Stimulated activated CD8-positive, alpha-beta memory T cell treated with anti-CD3 and anti-CD28 coated beads, Interleukin-15, amount 100 ng/mL, for 24 hours (primary cell): ENCODE data around the gene GPR3.
"Not testable (repeated sequence)": the region's sequence is repeated elsewhere in the genome, so short reads cannot be mapped to it uniquely, and the experiment has no call there.

Source experiments
- DNase-seq: peaks from one replicate; pipeline ENCODE4 v3.0.0-alpha.2; 2020; ENCODE audit warnings: low read depth

Gene GPR3

GRCh38 chr1:27428316-27429028, 36.0 kb downstream of the GPR3 start:
- no peak for DNase-seq

GRCh38 chr1:27429029-27429425, 36.6 kb downstream of the GPR3 start:
- DNase-seq: no peak

GRCh38 chr1:27430903-27431600, 38.6 kb downstream of the GPR3 start:
- DNase-seq: no peak

GRCh38 chr1:27431601-27431940, 39.1 kb downstream of the GPR3 start:
- no peak for DNase-seq

DNA sequence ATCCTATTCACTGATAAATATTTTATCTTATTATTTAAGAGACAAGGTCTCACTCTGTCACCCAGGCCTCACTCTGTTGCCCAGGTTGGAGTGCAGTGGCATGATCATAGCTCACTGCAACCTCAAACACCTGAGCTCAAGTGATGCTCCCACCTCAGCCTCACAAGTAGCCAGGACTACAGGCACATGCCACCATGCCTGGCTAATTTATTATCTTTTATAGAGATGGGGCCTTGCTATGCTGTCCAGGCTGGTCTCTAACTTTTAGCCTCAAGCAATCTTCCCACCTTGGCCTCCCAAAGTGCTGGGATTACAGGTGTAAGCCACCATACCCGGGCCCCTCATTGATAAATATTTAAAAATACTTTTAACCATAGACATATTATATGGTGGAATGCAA, 40.3 kb downstream of the GPR3 start:
- DNase-seq: not testable (repeated sequence)

DNA sequence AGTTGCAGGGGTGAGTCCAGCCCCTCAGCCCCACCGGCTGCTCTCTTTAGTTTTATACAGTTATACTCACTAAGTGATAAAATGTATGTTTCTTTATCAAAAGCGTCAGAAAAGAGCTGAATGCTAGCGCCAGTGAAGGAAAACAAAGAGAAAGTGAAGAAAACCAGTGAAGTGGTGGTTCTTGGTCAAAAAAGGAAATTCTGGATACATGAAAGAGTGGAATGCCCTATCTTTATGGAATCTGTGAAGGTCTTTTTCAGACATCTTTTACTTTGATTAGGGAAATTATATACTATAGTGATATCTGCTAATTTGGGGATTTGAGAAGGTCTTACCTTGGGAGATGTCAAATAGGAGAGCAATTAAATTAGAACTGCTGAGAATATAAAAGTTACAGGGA, 41.3 kb downstream of the GPR3 start:
- DNase-seq: no peak

GRCh38 chr1:27435566-27436203, 43.3 kb downstream of the GPR3 start:
- DNase-seq: no peak

GRCh38 chr1:27436204-27437159, 44.1 kb downstream of the GPR3 start:
- DNase-seq: no peak

DNA sequence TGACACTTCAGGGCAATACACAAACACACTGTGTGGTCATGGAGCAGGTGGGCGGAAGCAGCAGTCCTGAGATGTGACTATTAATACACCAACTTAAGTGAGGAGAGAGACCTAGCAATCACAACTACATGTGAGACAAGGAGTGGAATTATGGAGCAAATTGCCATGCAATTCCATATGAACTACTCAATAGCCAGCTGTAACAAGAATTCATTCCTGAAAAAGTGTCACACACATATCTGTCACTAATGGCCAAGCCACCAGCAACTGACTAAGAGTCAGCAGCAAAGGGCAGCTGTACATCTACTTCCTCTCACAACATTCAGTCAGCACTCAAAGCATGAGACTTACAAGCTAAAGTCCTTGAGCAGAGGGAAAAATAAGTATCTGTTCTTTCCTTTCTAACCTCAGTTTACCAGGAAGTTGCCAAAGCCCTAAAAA, 46.2 kb downstream of the GPR3 start:
- no peak for DNase-seq

GRCh38 chr1:27439150-27439549, 46.7 kb downstream of the GPR3 start:
- DNase-seq: no peak

- DNase-seq: no peak
Observed at GRCh38 chr1:27444632-27445031, 52.2 kb downstream of the GPR3 start.
